Measurements from ENCODE around the gene MPV17L2.
A peak's percentile ranks its signal among the peaks of the same experiment; 100 is the strongest.
"Not testable (repeated sequence)": the region's sequence is repeated elsewhere in the genome, so short reads cannot be mapped to it uniquely, and the experiment has no call there.

MPV17L2 gene

GRCh38 chr19:18193388-18194180 lies 566 bp downstream of the MPV17L2 start:
- no peak for DNase-seq

- DNase-seq: no peak
Observed at GRCh38 chr19:18194181-18194530, 1.1 kb downstream of the MPV17L2 start.

- no peak for DNase-seq
Observed at GRCh38 chr19:18194554-18195238, 1.7 kb downstream of the MPV17L2 start.

GRCh38 chr19:18196511-18196845 lies 3.5 kb downstream of the MPV17L2 start:
- DNase-seq: no peak

- no peak for DNase-seq
Observed at GRCh38 chr19:18197306-18197705, 4.3 kb downstream of the MPV17L2 start.

- no peak for DNase-seq
Observed at GRCh38 chr19:18197941-18198340, 4.9 kb downstream of the MPV17L2 start.

- DNase-seq: no peak
Observed at GRCh38 chr19:18198374-18198773, 5.4 kb downstream of the MPV17L2 start.

- no peak for DNase-seq
Observed at GRCh38 chr19:18202397-18202777, 9.4 kb downstream of the MPV17L2 start.

GRCh38 chr19:18202778-18203407 lies 9.9 kb downstream of the MPV17L2 start:
- DNase-seq: peak in 1 of 2 experiments; percentile 15

- DNase-seq: no peak
Observed at GRCh38 chr19:18203408-18203862, 10.4 kb downstream of the MPV17L2 start.

- DNase-seq: peak; percentile 99
Observed at GRCh38 chr19:18203863-18204393, 10.9 kb downstream of the MPV17L2 start, which contains the start of gene RAB3A. Gene RAB3A, minus strand, starts transcription at chr19:18204042. Its CDS starts 1,302 bp downstream, at chr19:18202740.

- DNase-seq: peak in 1 of 2 experiments; percentile 22
Observed at GRCh38 chr19:18204394-18205199, 11.6 kb downstream of the MPV17L2 start.

GRCh38 chr19:18205200-18205892 lies 12.3 kb downstream of the MPV17L2 start:
- DNase-seq: peak in 1 of 2 experiments; percentile 23

GRCh38 chr19:18206018-18206417 lies 13.0 kb downstream of the MPV17L2 start:
- DNase-seq: no peak

GRCh38 chr19:18208098-18208951 lies 15.3 kb downstream of the MPV17L2 start:
- peak in 1 of 2 experiments; percentile 19 for DNase-seq

GRCh38 chr19:18209912-18210311 lies 16.9 kb downstream of the MPV17L2 start:
- DNase-seq: not testable (repeated sequence)

GRCh38 chr19:18211683-18212082 lies 18.7 kb downstream of the MPV17L2 start:
- no peak for DNase-seq

GRCh38 chr19:18214779-18215433 lies 21.9 kb downstream of the MPV17L2 start:
- no peak for DNase-seq

GRCh38 chr19:18216789-18217188 lies 23.8 kb downstream of the MPV17L2 start:
- no peak for DNase-seq

- no peak for DNase-seq
Observed at GRCh38 chr19:18218159-18218558, 25.1 kb downstream of the MPV17L2 start.
